KBM-7 (cell line): ENCODE data around the gene ADSL.

ENCODE experiments used
- DNase-seq: peaks from one replicate; pipeline ENCODE4 v3.0.0-alpha.2; 2015
- in situ Hi-C: fragments of 300-500 bp; cut with MboI; formaldehyde crosslinking; loops from 2 replicates; pipeline ENCODE4 v1.14.3; 2020; ENCODE audit warnings: low sequenced_read_pairs, low pct_unique_long_range_greater_than_20kb, mixed read lengths

Gene ADSL

DNA sequence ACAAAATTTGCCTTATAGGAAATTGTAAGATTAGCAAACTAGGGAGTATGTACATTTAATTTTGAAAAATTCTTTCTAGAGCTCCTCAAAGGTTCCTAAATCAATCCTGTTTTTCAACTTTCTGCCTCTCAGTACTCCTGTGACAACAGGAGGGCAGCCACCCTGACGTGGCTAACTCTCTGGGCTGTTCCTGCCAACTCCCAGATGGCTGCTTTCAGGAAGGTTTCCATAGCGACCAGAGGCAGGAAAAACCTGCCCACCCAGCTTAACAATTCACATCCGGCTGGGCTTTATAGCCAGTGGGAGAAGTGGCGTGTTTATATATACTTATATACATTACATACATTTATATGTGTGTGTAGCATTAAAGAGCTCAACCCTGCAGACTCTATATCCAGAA lies 50.6 kb downstream of the ADSL start:
- in situ Hi-C loops, result no loop called here
- DNase-seq, result no peak

DNA sequence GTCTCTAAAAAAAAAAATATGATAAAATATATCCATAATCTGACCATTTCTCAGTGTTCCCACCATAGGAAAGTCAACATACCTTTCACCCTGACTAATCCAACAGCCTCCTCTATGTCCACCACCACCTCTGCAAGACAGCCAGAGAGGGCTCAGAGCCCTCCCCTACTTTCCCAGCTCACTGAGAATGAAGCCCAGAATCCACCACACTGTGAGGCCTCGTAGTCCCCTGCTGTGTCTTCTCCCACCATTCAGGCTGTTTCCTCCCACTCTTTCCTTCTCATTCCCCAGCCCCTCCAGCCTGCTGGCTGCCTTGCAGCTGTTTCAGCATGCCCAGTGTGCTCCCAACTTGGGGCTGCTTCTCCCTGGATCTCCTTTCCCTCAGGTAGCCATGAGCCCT lies 51.1 kb downstream of the ADSL start:
- no peak for DNase-seq
- in situ Hi-C loops, result no loop called here

DNA sequence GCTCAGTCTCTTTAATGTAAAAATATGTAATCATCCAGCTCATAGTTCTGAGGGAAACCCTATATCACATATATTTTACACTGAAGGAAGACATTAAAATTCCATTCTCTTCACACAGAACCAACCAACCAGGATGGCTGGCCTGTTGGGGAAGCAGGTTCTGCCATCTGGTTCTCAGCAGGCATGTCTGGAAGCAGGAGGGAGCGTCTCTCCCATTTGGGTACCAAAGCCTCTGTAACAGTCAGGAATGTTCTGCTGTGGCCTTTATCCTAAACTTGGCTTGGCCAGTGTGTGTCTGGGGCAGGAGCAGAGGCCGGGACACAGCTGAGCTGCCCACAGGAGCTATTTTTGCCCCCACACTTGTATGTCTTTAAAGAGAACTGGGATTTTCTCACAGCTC lies 53.3 kb downstream of the ADSL start:
- DNase-seq, result no peak
- in situ Hi-C loops, result no loop called here

DNA sequence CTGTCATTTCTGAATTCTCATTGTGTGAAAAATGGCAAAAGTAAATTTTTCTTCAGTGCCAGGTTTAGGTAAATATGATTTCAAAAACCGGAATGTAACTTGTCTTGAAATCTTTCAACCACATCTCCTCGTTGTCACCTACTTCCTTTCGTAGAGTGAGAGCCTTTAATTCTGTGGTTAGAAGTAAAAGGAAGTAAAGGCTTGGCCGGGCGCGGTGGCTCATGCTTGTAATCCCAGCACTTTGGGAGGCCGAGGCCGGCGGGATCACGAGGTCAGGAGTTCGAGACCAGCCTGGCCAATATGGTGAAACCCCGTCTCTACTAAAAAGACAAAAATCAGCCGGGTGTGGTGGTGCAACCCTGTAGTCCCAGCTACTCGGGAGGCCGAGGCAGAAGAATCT lies 53.9 kb downstream of the ADSL start:
- peak; percentile 86 for DNase-seq
- in situ Hi-C loops, result no loop called here

DNA sequence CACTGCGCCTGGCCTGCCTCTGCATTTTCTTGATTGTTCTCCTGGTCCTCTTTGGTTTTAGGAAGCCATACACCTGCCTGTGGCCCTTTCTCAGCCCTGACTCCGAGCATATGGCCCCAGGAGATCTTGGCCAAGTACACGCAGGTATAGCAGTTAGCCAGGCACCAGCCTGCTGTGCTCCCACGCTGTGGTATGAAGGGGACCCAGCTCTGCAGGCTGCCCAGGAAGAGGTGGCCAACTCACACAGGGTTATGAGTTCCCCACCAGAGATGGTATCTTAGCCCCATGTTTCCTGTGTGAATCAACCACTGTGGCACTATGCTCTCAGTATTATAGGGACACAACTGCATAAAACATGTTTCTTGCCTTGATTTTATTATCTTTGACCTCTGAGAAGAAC lies 55.2 kb downstream of the ADSL start:
- DNase-seq, result no peak
- in situ Hi-C loops, result no loop called here

DNA sequence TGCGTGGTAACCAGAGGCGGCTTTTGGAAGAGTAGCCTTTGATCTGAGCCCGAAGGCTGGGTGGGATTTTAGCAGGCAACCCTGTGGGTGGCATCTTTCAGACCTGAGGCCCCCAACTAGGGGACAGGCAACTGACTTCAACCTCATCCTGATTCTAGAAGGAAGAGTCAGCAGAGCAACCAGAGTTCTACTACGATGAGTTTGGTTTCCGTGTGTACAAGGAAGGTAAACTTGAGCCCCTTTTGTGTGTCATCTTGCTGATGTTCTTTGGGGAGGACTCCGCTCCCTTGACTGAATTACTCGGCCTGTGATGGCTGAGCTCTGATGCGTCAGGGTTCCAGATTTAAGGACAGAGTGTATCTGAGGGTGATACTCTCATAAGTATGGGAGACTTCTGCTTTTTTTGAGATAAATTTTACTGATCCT lies 55.7 kb downstream of the ADSL start:
- in situ Hi-C loops, result no loop called here
- no peak for DNase-seq

DNA sequence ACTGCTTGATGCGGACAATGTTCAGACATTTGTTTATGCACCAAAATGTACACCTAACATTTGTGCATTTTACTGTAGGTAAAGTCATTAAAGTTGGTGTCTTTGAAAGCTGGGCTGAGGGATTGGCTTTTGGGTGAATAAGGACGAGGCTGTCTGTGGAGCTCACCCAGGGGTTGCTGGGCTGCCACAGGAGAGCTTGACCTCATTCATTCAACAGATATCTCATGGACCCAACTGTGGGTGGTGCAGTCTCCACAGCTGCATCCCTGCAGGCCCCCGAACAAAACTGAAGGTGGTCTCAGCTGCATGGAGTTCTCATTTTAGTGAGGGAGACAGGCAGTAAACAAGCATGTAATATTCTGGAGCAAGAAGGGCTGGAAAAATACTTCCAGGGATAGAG lies 56.8 kb downstream of the ADSL start:
- DNase-seq, result no peak
- in situ Hi-C loops, result no loop called here

DNA sequence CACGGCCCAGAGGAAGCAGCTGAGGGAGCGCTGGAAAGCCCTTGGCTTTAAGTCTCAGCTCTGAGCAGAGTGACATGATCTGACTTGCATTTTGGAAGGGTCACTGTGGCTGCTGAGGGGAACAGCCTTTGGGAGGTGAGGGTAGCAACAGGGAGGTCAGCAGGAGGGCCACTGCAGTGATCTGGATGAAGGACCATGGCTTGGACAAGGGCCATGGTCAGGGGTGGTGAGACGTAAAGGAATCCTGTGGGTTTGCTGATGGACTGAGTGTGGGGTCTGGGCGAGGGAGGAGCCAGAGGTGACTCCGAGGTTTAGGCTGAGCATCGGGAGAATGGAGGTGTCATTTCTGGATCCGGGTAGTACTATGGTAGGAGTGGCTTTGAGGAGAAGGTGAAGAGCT lies 57.4 kb downstream of the ADSL start:
- in situ Hi-C loops, result no loop called here
- DNase-seq, result no peak

DNA sequence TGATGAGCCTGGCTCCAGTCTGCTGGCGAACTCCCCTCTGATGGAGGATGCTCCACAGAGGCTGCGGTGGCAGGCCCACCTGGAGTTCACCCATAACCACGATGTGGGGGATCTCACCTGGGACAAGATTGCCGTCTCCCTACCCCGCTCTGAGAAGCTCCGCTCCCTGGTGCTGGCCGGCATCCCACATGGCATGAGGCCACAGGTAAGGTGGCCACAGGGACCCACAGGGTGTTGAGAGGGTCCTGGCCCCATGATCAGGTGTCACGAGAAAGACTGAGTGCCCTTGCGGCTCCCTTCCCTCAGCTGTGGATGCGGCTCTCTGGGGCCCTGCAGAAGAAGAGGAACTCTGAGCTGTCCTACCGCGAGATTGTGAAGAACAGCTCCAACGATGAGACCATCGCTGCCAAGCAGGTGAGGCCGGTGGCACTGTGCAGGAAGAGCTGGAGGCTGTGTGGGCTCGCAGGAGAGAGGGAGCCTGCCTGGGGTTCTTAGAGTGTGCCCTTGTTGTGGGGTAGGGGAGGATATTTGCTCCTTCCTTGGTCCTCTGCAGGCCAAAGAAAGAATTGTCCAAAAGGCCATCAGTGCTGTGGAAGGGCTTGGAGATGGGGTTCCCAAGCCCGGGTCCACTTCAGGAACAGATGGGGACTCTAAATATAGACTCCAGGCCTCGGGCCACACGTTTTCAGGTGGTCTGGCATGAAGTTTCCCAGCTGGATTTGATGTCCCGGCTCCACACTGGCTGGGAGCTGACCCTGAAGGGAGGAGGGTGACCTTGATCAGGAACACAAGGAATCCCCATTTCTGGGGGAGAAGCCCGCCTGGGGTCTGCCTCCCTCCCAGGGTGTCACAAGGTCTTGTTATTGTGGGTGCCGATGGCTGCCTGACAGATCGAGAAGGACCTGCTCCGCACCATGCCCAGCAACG lies 58.2 kb downstream of the ADSL start:
- in situ Hi-C loops, result no loop called here
- DNase-seq, result no peak

DNA sequence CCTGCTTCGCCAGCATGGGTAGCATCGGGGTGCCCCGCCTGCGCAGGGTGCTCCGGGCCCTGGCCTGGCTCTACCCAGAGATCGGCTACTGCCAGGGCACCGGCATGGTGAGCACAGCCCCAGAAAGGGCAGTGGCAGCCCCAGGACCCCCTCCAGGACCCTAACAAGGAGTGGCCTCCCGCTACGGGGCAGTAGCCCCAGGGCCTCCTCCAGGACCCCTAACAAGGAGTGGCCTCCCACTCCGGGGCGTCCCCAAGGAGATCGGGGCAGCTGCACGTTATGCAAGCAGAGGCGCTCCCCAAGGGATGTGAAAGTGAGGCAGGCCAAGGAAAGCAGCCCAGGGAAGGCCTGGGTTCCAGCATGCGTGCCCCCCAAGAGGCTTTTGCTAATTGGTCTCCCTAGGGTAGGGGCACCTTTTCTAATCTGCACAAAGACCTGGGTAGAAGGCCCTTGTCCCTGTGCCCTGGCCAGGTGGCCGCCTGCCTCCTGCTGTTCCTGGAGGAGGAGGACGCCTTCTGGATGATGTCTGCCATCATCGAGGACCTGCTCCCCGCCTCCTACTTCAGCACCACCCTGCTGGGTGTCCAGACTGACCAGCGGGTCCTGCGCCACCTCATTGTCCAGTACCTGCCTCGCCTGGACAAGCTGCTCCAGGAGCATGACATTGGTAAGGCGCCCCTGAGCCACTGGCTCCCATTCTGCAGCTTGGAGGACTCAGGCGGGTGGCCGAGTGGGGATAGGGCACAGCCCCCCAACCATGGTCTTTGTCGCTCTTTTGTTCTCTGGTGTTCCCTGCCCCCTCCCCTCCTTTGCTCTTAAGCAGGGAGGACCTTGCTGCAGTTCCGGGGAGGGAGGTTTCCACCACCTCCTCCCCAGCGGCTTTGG lies 59.1 kb downstream of the ADSL start:
- no peak for DNase-seq
- in situ Hi-C loops, result no loop called here

DNA sequence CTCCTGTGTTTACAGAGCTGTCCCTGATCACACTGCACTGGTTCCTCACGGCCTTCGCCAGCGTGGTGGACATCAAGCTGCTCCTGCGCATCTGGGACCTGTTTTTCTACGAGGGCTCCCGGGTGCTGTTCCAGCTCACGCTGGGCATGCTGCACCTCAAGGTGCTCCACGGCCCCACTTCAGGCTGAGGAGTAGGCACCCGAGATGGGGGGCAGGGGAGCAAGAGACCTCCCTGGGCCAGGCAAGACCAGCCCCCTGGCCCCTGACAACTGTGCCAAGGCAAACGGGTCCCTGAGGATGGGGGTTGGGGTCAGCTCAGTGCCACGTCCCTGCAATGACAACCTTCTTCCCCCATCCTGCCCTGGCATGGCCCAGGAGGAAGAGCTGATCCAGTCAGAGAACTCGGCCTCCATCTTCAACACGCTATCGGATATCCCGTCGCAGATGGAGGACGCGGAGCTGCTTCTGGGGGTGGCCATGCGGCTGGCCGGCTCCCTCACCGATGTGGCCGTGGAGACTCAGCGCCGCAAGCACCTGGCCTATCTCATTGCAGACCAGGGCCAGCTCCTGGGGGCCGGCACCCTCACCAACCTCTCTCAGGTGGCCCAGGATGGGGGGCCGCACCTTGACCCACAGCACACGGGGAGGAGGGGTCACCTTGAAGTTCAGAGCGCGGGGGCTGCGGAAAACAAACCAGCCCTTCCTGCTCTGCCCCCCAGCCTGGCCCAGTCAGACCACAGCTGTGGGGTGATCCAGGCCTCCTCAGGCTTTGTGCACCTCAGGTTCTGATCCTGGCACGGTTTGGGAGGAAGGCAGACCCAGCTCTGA lies 60.0 kb downstream of the ADSL start:
- in situ Hi-C loops, result no loop called here
- DNase-seq, result no peak

DNA sequence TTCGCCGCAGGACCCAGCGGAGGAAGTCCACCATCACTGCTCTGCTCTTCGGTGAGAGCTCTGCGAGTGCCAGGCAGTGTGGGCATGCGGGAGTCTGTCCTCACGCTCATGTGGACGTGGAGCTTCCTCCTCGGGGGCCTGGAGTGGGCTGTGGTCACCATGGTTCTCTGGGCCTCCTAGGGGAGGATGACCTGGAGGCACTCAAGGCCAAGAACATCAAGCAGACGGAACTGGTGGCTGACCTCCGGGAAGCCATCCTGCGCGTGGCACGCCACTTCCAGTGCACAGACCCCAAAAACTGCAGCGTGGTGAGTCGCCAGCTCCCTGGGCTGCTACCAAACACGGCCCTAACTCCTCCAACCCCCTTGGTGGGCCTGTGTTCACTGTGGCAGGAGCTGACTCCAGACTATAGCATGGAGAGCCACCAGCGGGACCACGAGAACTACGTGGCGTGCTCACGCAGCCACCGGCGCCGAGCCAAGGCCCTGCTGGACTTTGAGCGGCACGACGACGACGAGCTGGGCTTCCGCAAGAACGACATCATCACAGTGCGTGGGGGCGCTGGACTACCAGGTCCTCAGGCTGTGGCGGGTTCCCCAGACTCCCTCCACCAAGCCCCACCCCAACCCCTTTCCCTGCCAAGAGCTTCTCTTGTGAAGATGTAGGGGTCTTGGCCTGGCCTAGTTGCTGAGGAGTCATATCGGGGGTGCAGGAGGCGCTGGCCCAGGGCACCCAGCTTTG lies 60.9 kb downstream of the ADSL start:
- in situ Hi-C loops, result no loop called here
- no peak for DNase-seq

DNA sequence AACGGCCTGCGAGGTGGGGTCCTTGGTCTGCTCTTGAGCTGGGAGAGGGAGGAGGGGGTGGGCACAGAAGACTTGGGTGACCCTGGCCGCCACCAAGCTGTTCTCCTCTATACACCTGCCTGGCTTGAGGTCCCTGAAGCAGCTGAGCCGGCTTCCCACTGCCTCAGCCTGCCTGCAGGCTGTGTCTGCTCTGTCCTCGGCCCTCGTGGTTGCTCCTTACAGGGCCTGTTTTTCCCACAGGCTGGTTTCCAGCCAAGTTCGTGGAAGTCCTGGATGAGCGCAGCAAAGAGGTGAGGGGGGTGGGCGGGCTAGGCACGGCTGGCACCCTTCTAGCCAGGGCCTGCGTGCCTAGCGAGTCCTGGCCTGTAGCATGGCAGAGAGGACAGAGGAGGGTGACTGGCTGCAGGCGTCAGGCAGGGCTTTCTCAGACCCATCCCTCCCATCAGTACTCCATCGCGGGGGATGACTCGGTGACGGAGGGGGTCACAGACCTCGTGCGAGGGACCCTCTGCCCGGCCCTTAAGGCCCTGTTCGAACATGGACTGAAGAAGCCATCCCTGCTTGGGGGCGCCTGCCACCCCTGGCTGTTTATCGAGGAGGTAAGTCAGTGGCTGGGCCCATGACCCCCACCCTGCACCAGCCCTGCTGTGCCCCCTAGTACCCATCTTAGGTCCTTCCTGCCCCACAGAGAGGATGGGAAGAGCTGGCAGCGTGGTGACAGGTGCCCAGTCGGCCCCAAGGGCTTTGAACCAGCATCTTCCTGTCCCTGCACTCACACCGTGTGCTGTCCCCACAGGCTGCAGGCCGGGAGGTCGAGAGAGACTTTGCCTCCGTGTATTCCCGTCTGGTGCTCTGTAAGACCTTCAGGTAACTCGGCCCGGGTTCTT lies 61.8 kb downstream of the ADSL start:
- in situ Hi-C loops, result no loop called here
- DNase-seq, result no peak

DNA sequence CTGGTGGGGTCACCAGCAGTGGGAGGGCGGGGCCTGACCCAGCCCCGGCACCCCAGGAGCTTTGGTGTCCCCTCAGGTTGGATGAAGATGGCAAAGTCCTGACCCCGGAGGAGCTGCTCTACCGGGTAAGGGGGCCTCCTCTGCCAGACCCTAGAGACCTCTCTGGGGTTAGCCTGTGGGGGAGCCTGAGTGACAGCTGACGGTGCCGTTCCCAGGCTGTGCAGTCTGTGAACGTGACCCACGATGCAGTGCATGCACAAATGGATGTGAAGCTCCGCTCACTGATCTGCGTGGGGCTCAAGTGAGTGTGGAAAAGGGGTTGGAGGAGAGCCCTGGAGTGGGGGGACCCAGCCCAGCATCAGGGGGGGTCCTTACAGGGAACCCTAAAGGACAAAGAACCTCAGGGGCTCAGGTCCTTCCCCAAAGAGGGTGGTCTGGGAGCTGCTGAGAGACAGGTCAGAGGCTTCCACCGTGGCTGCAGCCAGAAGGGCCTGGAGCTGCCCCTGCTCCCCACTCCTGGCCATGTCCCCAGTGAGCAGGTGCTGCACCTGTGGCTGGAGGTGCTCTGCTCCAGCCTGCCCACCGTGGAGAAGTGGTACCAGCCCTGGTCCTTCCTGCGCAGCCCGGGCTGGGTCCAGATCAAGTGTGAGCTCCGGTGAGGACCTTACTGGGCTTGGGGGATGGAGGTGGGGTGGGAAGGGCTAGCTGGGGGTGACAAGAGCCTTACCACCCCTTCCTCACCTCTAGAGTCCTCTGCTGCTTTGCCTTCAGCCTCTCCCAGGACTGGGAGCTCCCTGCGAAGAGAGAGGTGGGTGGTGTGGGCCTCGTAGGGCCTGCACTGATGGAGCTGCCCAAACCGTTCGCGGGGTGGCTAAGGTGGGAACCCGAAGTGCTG lies 62.7 kb downstream of the ADSL start:
- no peak for DNase-seq
- in situ Hi-C loops, result no loop called here

DNA sequence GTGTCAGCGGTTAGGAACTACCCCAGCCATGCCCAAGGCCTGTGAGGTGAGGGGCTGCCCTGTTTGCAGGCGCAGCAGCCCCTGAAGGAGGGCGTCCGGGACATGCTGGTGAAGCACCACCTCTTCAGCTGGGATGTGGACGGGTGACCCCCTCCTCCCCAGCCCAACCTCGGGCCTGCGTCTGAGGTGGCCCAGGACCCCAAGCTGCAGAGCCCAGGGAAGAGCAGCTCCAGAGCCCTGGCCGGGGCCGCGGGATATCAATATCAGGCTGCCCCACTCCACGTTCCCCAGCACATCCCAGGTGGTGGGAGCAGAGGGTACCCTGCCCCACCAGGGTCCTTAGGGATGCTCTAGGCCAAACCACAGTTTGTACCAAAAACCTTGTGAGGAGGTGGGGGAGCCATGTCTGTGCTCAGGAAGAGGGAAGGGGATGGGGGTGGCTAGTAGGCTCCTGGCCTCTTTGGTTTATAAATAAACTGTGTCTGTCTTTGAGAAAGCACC lies 63.4 kb downstream of the ADSL start:
- no peak for DNase-seq
- in situ Hi-C loops, result no loop called here

DNA sequence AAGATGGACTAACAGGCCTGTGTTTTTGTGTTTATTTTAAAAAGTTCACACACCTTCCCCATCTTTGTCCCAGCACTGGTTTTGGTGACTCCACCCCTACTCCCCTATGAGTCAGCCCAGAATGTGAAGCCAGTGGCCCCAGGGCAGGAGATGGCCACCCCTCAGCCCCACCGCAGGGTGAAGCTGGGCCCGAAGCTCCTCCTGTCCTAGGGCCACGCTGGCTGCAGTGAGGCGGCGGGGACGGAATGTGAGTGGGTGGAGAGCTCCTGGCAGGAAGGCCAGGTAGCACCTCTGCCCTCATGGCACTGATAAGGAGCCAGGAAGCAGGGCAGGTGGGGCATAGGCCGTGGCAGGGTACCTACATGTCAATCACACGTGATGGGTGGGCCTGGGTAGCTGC lies 64.0 kb downstream of the ADSL start:
- in situ Hi-C loops, result no loop called here
- DNase-seq, result no peak
